Hippocampal formation (tissue), 2 donors: Measurements from ENCODE around the gene PITPNM3.

Source experiments
- DNase-seq, 2 donors: peaks; one replicate each; lab custom pipeline; 2025; lab: John Stamatoyannopoulos, UW

Gene PITPNM3

DNA sequence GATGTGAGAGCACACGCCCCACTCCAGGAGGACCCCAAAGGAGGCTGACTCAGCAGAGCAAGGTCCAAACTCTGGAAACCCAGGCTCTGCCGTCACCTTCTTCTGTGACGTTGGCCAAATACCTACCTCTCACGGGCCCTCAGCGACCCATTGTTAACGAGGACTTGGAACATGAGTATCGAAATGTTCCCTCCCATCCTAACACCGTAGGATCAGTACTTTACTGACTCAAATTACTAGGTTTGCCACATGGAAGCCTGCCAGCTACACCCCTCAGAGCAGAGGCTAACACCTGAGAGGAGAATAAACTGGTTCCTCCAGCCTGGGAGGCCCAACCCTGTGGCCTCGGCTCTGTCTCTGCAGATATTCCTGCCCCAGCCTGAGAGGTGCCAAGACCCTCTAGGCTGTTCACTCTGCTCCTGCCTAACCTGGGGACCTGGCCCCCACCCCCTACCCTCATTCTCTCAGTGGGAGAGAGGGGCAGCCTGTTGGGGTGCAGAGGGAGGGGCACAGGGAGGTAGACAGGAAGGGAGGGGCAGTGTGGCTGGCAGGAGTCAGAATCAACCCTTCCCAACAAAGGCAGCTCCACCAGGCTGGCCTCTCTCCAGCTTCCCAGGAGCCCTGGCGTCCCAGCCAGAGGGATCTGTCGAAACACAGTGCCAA, 4.4 kb downstream of the PITPNM3 start:
- DNase-seq: no peak

- no peak for DNase-seq
Measured at GRCh38 chr17:6551356-6551755, 5.0 kb downstream of the PITPNM3 start.

- no peak for DNase-seq
Measured at GRCh38 chr17:6549384-6550036, 6.8 kb downstream of the PITPNM3 start.

DNA sequence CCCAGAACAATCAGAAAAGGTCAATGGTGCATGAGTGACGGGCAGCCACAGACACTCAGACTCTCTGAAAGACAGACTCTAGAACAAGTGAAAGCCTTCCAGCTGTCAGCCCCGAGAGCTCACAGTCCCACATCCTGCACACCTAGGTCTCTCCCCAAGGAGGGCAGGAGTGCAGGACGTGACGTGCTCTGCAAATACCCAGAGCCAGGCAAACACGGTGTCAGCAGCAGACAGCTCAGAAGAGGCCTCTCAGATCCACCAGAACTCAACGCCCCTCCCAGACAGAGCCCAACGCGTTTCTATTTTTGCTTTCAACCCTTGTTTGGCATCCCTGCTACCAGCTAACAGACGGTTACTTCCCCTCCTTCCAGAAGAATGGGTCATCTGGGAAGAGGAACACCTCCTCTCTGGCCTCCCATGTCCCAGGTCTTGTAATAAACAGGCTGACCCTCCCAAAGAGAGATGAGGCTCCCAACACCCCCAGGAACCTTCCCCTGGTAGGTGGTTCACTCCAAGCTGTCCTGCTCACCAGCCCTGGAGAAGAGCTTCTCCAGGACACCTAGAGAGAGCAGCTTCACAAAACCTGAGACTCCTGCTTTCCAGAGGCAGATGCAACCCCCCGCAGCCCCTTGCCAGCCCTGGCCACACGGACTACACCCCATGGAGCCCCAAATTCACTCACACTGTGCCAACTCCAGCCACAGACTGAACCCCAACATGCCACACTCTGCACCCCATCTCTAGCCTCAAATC, 7.6 kb downstream of the PITPNM3 start:
- DNase-seq: no peak

DNA sequence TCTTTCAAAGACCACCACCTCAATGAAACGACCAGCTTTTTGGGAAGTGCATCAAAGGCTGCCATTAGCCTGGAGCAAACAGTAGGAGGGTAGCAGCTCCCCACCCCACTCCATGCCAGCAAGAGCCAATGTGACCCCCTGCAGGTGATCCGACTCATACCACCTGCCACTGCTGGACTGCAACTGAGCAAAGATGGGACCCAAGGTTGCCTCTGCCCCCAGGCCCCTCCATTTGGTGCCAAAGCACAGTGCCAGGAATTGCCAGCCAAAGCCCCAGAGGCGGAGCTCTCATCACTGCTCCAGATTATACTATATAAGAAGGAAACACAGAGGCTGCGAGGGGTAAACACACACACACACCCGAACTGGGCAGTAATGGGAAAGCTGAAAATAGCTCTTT, 8.3 kb downstream of the PITPNM3 start:
- DNase-seq: no peak

DNA sequence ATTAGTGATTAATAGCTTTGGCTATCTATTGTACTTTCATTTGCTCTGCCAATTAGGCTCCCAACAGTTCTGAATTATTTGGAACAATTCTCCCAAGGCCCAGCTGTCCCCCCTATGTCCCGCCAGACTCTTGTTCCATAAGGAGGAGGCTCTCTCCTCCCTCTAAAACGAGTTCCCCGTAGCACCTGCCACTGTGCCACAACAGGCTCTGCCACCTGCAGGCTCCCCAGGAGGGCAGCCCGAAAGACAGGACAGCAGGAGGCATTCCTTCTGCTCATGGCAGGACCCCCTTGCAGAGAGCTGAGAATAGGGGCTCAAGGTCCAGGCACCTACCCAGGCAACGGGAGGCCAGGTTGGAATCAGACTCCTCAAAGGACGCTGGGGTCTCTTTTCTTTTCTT, 9.0 kb downstream of the PITPNM3 start:
- peak in 1 of 2 donors; percentile 17 for DNase-seq

GRCh38 chr17:6546069-6546718, 10.2 kb downstream of the PITPNM3 start:
- DNase-seq: no peak

GRCh38 chr17:6545291-6545690, 11.1 kb downstream of the PITPNM3 start:
- no peak for DNase-seq

DNA sequence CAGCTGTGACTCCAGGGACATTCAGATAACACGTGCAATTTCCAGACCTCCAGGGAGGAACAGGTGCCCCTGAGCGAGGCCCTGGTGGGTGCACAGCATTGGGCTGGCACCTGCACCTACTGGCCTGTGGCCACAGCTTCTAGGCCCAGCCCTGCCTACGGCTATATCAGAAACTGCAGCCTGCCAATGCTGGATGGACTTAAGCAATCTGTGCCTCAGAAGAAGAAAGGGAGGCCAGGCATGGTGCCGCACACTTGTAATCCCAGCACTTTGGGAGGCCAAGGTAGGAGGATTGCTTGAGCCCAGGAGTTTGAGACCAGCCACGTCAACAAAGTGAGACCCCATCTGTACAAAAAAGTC, 12.4 kb downstream of the PITPNM3 start:
- DNase-seq: no peak

DNA sequence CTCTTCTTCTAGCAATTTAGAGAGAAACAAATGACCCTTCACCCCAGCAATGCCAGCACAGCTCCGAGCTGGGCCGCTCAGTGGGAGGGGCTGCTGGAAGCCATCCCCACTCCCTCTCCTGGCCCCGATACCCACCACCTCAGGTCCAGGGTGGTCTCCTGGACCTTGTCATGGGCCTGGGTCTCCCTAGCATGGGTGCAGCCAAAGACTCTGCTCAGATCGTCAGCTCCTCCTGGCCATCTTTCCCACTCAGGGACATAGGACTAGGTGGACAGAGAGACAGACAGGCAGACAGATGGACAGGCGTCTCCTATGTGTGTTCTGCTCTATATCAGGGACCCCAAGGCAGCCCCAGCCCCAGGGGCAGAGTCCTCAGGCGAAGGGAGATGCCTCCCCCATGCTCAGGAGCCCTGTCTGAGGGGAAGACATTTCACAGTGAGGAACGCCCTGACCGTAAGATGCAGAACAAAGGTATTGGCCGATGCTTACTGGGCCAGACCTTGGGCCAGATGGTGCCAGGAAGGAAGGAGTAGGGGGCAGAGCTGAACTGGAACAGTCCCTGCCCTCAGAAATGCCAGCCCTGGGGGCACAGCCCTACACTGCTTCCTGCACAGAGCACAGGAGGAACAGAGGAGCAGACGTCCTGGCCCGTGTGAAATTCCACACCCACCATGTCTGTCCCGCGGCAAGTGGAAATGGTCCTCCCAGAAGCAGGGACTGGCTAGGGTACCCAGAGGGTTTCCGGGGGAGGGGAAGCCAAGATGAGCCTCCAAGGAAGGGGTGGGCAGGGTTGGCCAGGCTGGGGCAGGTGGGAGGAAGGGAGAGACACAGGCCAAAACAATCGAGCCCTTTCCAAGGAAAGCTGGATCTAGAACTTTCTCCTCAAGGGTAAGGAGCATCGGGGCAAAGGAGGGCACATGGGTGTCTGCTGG, 13.0 kb downstream of the PITPNM3 start:
- no peak for DNase-seq

DNA sequence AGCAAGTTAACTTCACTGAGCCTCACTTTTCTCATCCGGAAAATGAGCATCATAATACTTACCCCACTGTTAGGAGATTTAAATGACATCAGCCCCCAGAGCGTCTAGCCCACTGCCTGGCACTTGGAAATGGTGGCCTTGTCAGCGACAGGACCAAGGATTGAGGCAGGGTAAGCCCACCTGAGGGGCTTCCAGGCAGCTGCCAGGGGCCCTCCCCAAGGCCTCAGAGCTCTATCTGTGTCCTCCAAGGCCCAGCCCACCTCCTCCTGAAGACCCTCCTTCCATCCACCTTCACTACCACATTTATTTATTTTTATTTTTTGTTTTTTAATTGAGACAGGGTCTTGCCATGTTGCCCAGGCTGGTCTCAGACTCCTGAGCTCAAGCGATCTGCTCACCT, 13.8 kb downstream of the PITPNM3 start:
- no peak for DNase-seq

- no peak for DNase-seq
Measured at GRCh38 chr17:6541886-6542285, 14.5 kb downstream of the PITPNM3 start.

GRCh38 chr17:6539871-6540270, 16.5 kb downstream of the PITPNM3 start:
- no peak for DNase-seq

- DNase-seq: no peak
Measured at GRCh38 chr17:6536566-6537065, 19.7 kb downstream of the PITPNM3 start.

- DNase-seq: no peak
Measured at GRCh38 chr17:6536053-6536452, 20.3 kb downstream of the PITPNM3 start.

DNA sequence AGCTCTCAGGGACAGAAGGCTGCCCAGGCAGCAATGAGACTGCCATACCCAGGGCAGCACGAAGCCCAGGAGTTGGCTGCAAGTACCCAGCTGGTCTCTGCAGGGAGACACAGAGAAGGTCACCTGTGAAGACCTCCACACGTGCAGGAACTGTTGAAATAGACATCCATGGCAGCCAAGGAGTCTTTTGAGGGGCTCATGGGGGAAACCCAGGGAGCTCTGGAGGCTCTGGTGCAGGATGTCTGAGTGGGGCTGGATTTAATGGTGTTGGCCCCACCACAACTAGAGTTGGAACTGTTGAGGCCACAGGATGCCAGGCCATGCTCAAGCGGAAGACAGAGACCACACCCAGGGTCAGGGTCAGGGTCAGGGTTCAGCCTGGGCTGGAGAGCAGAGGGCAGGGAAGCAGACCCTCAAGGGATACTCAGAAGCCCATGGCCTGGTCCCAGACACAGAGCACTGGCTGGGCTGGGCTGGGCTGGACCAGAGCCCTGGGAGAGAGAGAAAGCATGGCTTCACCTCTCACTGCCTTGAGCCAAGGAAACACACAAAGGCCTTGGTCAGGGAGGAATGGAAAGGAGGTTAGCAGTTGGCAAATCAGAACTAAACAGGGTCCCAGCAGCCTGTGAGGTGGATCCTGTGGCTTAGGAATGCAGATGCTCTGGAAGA, 21.4 kb downstream of the PITPNM3 start:
- no peak for DNase-seq

- DNase-seq: no peak
Measured at GRCh38 chr17:6532441-6532885, 23.9 kb downstream of the PITPNM3 start.

DNA sequence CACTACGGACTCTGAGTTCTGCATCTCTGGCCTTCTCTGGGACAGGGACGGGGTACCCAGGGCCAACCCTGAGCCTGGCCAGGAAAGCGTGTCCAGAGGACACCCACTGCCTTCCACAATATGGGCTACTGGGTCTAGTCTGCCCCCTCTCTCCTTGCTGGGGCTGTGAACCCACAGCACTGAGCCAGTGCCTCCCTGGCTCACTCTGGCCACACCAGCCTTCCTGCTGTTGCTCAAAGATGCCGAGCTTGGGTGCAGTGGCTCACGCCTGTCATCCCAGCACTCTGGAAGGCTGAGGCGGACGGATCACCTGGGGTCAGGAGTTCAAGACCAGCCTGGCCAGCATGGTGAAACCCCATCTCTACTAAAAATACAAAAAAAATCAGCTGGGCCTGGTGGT, 24.8 kb downstream of the PITPNM3 start:
- DNase-seq: no peak

GRCh38 chr17:6530324-6530920, 25.9 kb downstream of the PITPNM3 start:
- DNase-seq: no peak

- DNase-seq: peak in 1 of 2 donors; percentile 5
Measured at GRCh38 chr17:6528557-6528956, 27.8 kb downstream of the PITPNM3 start.
